UCSD-AML1 (cell line): ENCODE data around the gene CPA2.
"Not testable (repeated sequence)": the region's sequence is repeated elsewhere in the genome, so short reads cannot be mapped to it uniquely, and the experiment has no call there.

ENCODE experiments used
- DNase-seq: peaks from one replicate; lab custom pipeline; 2025; ENCODE audit not compliant: unreplicated experiment; lab: John Stamatoyannopoulos, UW

The CPA2 gene

GRCh38 chr7:130249626-130250025, 17.0 kb upstream of the CPA2 start:
- DNase-seq, result not testable (repeated sequence)

GRCh38 chr7:130254555-130254954, 12.1 kb upstream of the CPA2 start:
- DNase-seq, result no peak

GRCh38 chr7:130256704-130257103, 10.0 kb upstream of the CPA2 start:
- no peak for DNase-seq

GRCh38 chr7:130258494-130259078, 8.1 kb upstream of the CPA2 start:
- DNase-seq, result no peak

- no peak for DNase-seq
Observed at GRCh38 chr7:130262448-130262847, 4.2 kb upstream of the CPA2 start.

- no peak for DNase-seq
Observed at GRCh38 chr7:130263130-130263529, 3.5 kb upstream of the CPA2 start.

- DNase-seq, result no peak
Observed at GRCh38 chr7:130266961-130267321, 278 bp downstream of the CPA2 start.

GRCh38 chr7:130268463-130269317, 2.0 kb downstream of the CPA2 start:
- DNase-seq, result no peak

GRCh38 chr7:130269318-130269694, 2.6 kb downstream of the CPA2 start:
- DNase-seq, result no peak

GRCh38 chr7:130270947-130271800, 4.5 kb downstream of the CPA2 start:
- DNase-seq, result no peak

- DNase-seq, result no peak
Observed at GRCh38 chr7:130272381-130273080, 5.9 kb downstream of the CPA2 start.

GRCh38 chr7:130273081-130273932, 6.6 kb downstream of the CPA2 start:
- DNase-seq, result no peak

GRCh38 chr7:130273933-130274255, 7.2 kb downstream of the CPA2 start:
- DNase-seq, result no peak

- DNase-seq, result no peak
Observed at GRCh38 chr7:130274296-130274695, 7.6 kb downstream of the CPA2 start.

- DNase-seq, result no peak
Observed at GRCh38 chr7:130274983-130275591, 8.4 kb downstream of the CPA2 start.

- no peak for DNase-seq
Observed at GRCh38 chr7:130275826-130276297, 9.2 kb downstream of the CPA2 start.

- no peak for DNase-seq
Observed at GRCh38 chr7:130276796-130277762, 10.4 kb downstream of the CPA2 start.

- DNase-seq, result no peak
Observed at GRCh38 chr7:130277763-130278643, 11.3 kb downstream of the CPA2 start.
